NT2/D1 (cell line): ENCODE results near the gene RHBDD1.

Experiments
- DNase-seq: peaks from one replicate; pipeline ENCODE4 v3.0.0-alpha.2; 2011; ENCODE audit warnings: low read depth, low spot score
- H3K27me3 ChIP-seq: 2 replicates; pipeline ENCODE4 v1.6.0; 2011; ENCODE audit warnings: mild to moderate bottlenecking; ENCODE audit not compliant: insufficient read length, insufficient read depth
- H3K36me3 ChIP-seq: 2 replicates; pipeline ENCODE4 v1.6.1; 2011; ENCODE audit warnings: mild to moderate bottlenecking, low read length, mixed read lengths; ENCODE audit not compliant: insufficient read depth, insufficient read length
- H3K4me1 ChIP-seq: 2 replicates; pipeline ENCODE4 v1.5.1; 2011; ENCODE audit not compliant: insufficient read depth, insufficient read length
- H3K4me3 ChIP-seq: 2 replicates; pipeline ENCODE4 v1.5.1; 2011; ENCODE audit warnings: low read depth; ENCODE audit not compliant: insufficient read length
- H3K9ac ChIP-seq: 2 replicates; pipeline ENCODE4 v1.6.0; 2011; ENCODE audit warnings: low read depth; ENCODE audit not compliant: insufficient read length
- H3K9me3 ChIP-seq: 2 replicates; pipeline ENCODE4 v1.5.1; 2011; ENCODE audit warnings: mild to moderate bottlenecking, low read length; ENCODE audit not compliant: insufficient read depth
- SUZ12 ChIP-seq: IDR thresholded peaks from 2 replicates; pipeline ENCODE4 v1.6.1; 2011; ENCODE audit not compliant: insufficient read length, insufficient read depth; ENCODE audit errors: extremely low read depth
- YY1 ChIP-seq: IDR thresholded peaks from 2 replicates; pipeline ENCODE4 v1.6.1; 2011; ENCODE audit not compliant: insufficient read length, insufficient read depth
- ZNF274 ChIP-seq: IDR thresholded peaks from 2 replicates; pipeline ENCODE4 v1.6.1; 2011; ENCODE audit warnings: mild to moderate bottlenecking, low read depth, low read length

Gene RHBDD1

GRCh38 chr2:227007148-227007547, 171.3 kb downstream of the RHBDD1 start:
- DNase-seq: no peak
- Histone ChIP-seq H3K27me3 (no peaks in the 10 kb centered on the region), H3K36me3 (no peaks in the 10 kb centered on the region), H3K4me3 (no peak overlapping the region), H3K4me1 (no peaks in the 10 kb centered on the region), H3K9ac (no peak overlapping the region), H3K9me3 (peaks cover 23% of the 10 kb centered on the region)
- TF ChIP-seq ZNF274: no peak
- TF ChIP-seq YY1: no peak
- TF ChIP-seq SUZ12: no peak

GRCh38 chr2:227007940-227008339, 172.1 kb downstream of the RHBDD1 start:
- Histone ChIP-seq H3K36me3 (no peaks in the 10 kb centered on the region), H3K9me3 (peaks cover 23% of the 10 kb centered on the region), H3K4me1 (no peaks in the 10 kb centered on the region), H3K9ac (no peak overlapping the region), H3K4me3 (no peak overlapping the region), H3K27me3 (no peaks in the 10 kb centered on the region)
- TF ChIP-seq SUZ12 (no peak), YY1 (no peak), ZNF274 (no peak)
- DNase-seq: no peak

- no peak for TF ChIP-seq SUZ12
- TF ChIP-seq ZNF274: no peak
- TF ChIP-seq YY1: no peak
- H3K4me1 ChIP-seq: no peaks in the 10 kb centered on the region
- peaks cover 13% of the 10 kb centered on the region; the same call in 1 of the 2 replicates for H3K9me3 ChIP-seq
- H3K9ac ChIP-seq: no peak overlapping the region
- no peak overlapping the region for H3K4me3 ChIP-seq
- H3K27me3 ChIP-seq: no peaks in the 10 kb centered on the region
- no peak for DNase-seq
- H3K36me3 ChIP-seq: no peaks in the 10 kb centered on the region
Measured at GRCh38 chr2:227010433-227010832, 174.6 kb downstream of the RHBDD1 start.

- Histone ChIP-seq H3K4me1 (no peaks in the 10 kb centered on the region), H3K4me3 (no peak overlapping the region), H3K27me3 (no peaks in the 10 kb centered on the region), H3K36me3 (no peaks in the 10 kb centered on the region), H3K9ac (no peak overlapping the region), H3K9me3 (peaks cover 13% of the 10 kb centered on the region; the same call in 1 of the 2 replicates)
- no peak for TF ChIP-seq ZNF274
- no peak for TF ChIP-seq YY1
- TF ChIP-seq SUZ12: no peak
- DNase-seq: no peak
Measured at GRCh38 chr2:227013330-227013729, 177.5 kb downstream of the RHBDD1 start.

GRCh38 chr2:227013881-227014280, 178.0 kb downstream of the RHBDD1 start:
- Histone ChIP-seq H3K9ac (no peak overlapping the region), H3K9me3 (peaks cover 13% of the 10 kb centered on the region; the same call in 1 of the 2 replicates), H3K4me1 (no peaks in the 10 kb centered on the region), H3K4me3 (no peak overlapping the region), H3K27me3 (no peaks in the 10 kb centered on the region), H3K36me3 (no peaks in the 10 kb centered on the region)
- DNase-seq: no peak
- TF ChIP-seq YY1 (no peak), ZNF274 (no peak), SUZ12 (no peak)

GRCh38 chr2:227016894-227017293, 181.0 kb downstream of the RHBDD1 start:
- H3K27me3 ChIP-seq: no peaks in the 10 kb centered on the region
- TF ChIP-seq ZNF274: no peak
- TF ChIP-seq YY1: no peak
- TF ChIP-seq SUZ12: no peak
- H3K4me1 ChIP-seq: no peaks in the 10 kb centered on the region
- H3K36me3 ChIP-seq: no peaks in the 10 kb centered on the region
- H3K9me3 ChIP-seq: no peaks in the 10 kb centered on the region
- no peak for DNase-seq
- H3K9ac ChIP-seq: no peak overlapping the region
- no peak overlapping the region for H3K4me3 ChIP-seq

- DNase-seq: no peak
- Histone ChIP-seq H3K4me1 (no peaks in the 10 kb centered on the region), H3K9ac (no peak overlapping the region), H3K36me3 (no peaks in the 10 kb centered on the region), H3K4me3 (no peak overlapping the region), H3K9me3 (no peaks in the 10 kb centered on the region), H3K27me3 (no peaks in the 10 kb centered on the region)
- TF ChIP-seq YY1 (no peak), ZNF274 (no peak)
Measured at GRCh38 chr2:227020416-227020815, 184.6 kb downstream of the RHBDD1 start.

- H3K27me3 ChIP-seq: no peaks in the 10 kb centered on the region
- DNase-seq: no peak
- TF ChIP-seq SUZ12 (no peak), ZNF274 (no peak), YY1 (no peak)
Measured at GRCh38 chr2:227022608-227023007, 186.8 kb downstream of the RHBDD1 start.

More at GRCh38 chr2:227022608-227023007, 186.8 kb downstream of the RHBDD1 start:
- H3K4me1 ChIP-seq: no peaks in the 10 kb centered on the region
- H3K36me3 ChIP-seq: no peaks in the 10 kb centered on the region
- H3K9ac ChIP-seq: no peak overlapping the region
- H3K9me3 ChIP-seq: no peaks in the 10 kb centered on the region
- H3K4me3 ChIP-seq: no peak overlapping the region
